Suprapubic skin (tissue), 3 donors: ENCODE measurements around the gene TREML2.

ENCODE experiments used
- CTCF ChIP-seq, 2 donors: fragments of 200-600 bp in 1 of 2; fragments of 450-650 bp in 1 of 2; sonication (generic) in 1 of 2; IDR thresholded peaks; one replicate each; pipeline ENCODE4 v1.5.1; 2016 to 2019; ENCODE audit warnings: antibody characterized with exemption in 2 of 2, mild to moderate bottlenecking in 1 of 2, moderate library complexity in 1 of 2
- POLR2A ChIP-seq, 2 donors: fragments of 450-650 bp; IDR thresholded peaks; one replicate each; pipeline ENCODE4 v1.6.1; 2017; ENCODE audit warnings: antibody characterized with exemption in 2 of 2, mild to moderate bottlenecking in 2 of 2, moderate library complexity in 2 of 2

- no peak for TF ChIP-seq CTCF (IDR thresholded peaks at IDR 0.05)
- no peak for TF ChIP-seq POLR2A (IDR thresholded peaks at IDR 0.05)
Observed at GRCh38 chr6:41153451-41153850, 47.5 kb downstream of the TREML2 start.
